H1 (cell line): ENCODE results near the gene CEBPG. TPM values are rescaled to one million over a fixed set of nuclear protein-coding genes. Genes with fewer than 3 reads are reported as not detected.

ENCODE experiments used
- CTCF ChIA-PET: fragments of 300-600 bp; sonication (Branson Sonifier 250); formaldehyde crosslinking; loops from one replicate; lab custom pipeline; 2021; ENCODE audit not compliant: partially characterized antibody; lab: Charles Lee
- POLR2A ChIA-PET: fragments of 300-600 bp; sonication (Branson Sonifier 250); formaldehyde crosslinking; loops from one replicate; lab custom pipeline; 2021; ENCODE audit warnings: inconsistent platforms; ENCODE audit not compliant: partially characterized antibody; lab: Charles Lee
- DNase-seq, 2 experiments: peaks; one replicate each; pipeline versions ENCODE4 v3.0.0 to v3.0.0-alpha.2; 2010 to 2022; ENCODE audit warnings: low spot score in 2 of 2, low read depth in 1 of 2, mixed read lengths in 1 of 2
- FAIRE-seq: peaks from 2 replicates; lab custom pipeline; 2011; peaks lifted over from hg19 to GRCh38; lab: Jason Lieb, UNC
- H2AFZ ChIP-seq: 2 replicates; pipeline ENCODE4 v1.8.1; 2012; ENCODE audit warnings: low read length, inconsistent platforms
- H2AK5ac ChIP-seq: 2 replicates; pipeline ENCODE4 v1.6.1; 2013; ENCODE audit warnings: low read depth, low read length
- H2BK120ac ChIP-seq: replicated peaks from 2 replicates; pipeline ENCODE3; 2013; ENCODE audit warnings: low read depth, low read length, inconsistent platforms
- H2BK12ac ChIP-seq: 2 replicates; pipeline ENCODE4 v1.6.1; 2013; ENCODE audit warnings: low read depth, low read length
- H2BK15ac ChIP-seq: 2 replicates; pipeline ENCODE4 v1.6.1; 2013; ENCODE audit warnings: low read length
- H2BK20ac ChIP-seq: 2 replicates; pipeline ENCODE4 v1.6.1; 2013; ENCODE audit warnings: low read length
- H2BK5ac ChIP-seq: 2 replicates; pipeline ENCODE4 v1.6.1; 2013; ENCODE audit warnings: low read depth, low read length
- H3K14ac ChIP-seq: 2 replicates; pipeline ENCODE4 v1.6.1; 2013; ENCODE audit warnings: inconsistent platforms; ENCODE audit not compliant: insufficient read length
- H3K18ac ChIP-seq: 2 replicates; pipeline ENCODE4 v1.6.1; 2013; ENCODE audit warnings: low read length; ENCODE audit errors: extremely low read depth
- H3K23ac ChIP-seq: 2 replicates; pipeline ENCODE4 v1.6.1; 2013; ENCODE audit warnings: inconsistent platforms; ENCODE audit not compliant: insufficient read length
- H3K23me2 ChIP-seq: 2 replicates; pipeline ENCODE4 v1.6.1; 2013; ENCODE audit warnings: low read depth, low read length
- H3K27ac ChIP-seq: 2 replicates; pipeline ENCODE4 v1.6.1; 2011; ENCODE audit warnings: low read depth, low read length, inconsistent platforms
- H3K27me3 ChIP-seq, 4 experiments: replicated peaks in 1 of 4; 1 replicate in 1 of 4; 2 replicates in 3 of 4; pipeline versions ENCODE4 v1.6.1 to v1.8.1; 2011 to 2013; ENCODE audit warnings: low read length in 3 of 4, mild to moderate bottlenecking in 3 of 4, inconsistent platforms in 2 of 4, mixed read lengths in 2 of 4, moderate library complexity in 1 of 4; ENCODE audit not compliant: control insufficient read depth in 3 of 4, insufficient read depth in 3 of 4; ENCODE audit errors: extremely low read depth in 1 of 4
- H3K36me3 ChIP-seq, 4 experiments: 2 replicates each; pipeline versions ENCODE4 v1.6.1 to v1.8.1; 2011 to 2013; ENCODE audit warnings: mild to moderate bottlenecking in 4 of 4, low read length in 3 of 4, moderate library complexity in 2 of 4, control low read depth in 1 of 4, inconsistent platforms in 1 of 4; ENCODE audit not compliant: insufficient read depth in 4 of 4, control insufficient read depth in 2 of 4
- H3K4ac ChIP-seq: replicated peaks from 2 replicates; pipeline ENCODE3; 2013; ENCODE audit warnings: low read length, low read depth, mixed read lengths, inconsistent platforms; ENCODE audit not compliant: insufficient read length
- H3K4me1 ChIP-seq, 4 experiments: replicated peaks in 1 of 4; 1 replicate in 1 of 4; 2 replicates in 3 of 4; pipeline versions ENCODE4 v1.6.1 to v1.8.1; 2011 to 2013; ENCODE audit warnings: low read length in 3 of 4, inconsistent platforms in 2 of 4, mixed read lengths in 1 of 4; ENCODE audit not compliant: insufficient read depth in 4 of 4, control insufficient read depth in 3 of 4
- H3K4me2 ChIP-seq, 2 experiments: 2 replicates each; pipeline versions ENCODE4 v1.6.1 to v1.8.1; 2011 to 2013; ENCODE audit warnings: low read depth in 2 of 2, low read length in 2 of 2, control low read depth in 1 of 2, inconsistent platforms in 1 of 2, mild to moderate bottlenecking in 1 of 2; ENCODE audit not compliant: insufficient read depth in 1 of 2
- H3K4me3 ChIP-seq, 4 experiments: fragments of 200-600, 300-600 bp in 1 of 4; sonication (generic), shearing (Covaris generic), sonication (Bioruptor Twin) in 1 of 4; 2 replicates each; pipeline versions ENCODE4 v1.5.1 to v1.8.1; 2011 to 2016; ENCODE audit warnings: low read length in 4 of 4, low read depth in 3 of 4, control low read depth in 2 of 4, inconsistent platforms in 2 of 4, mild to moderate bottlenecking in 2 of 4, mixed read lengths in 1 of 4, moderate library complexity in 1 of 4; ENCODE audit not compliant: insufficient read depth in 2 of 4; ENCODE audit errors: extremely low read depth in 1 of 4
- H3K56ac ChIP-seq: replicated peaks from 2 replicates; pipeline ENCODE3; 2013; ENCODE audit warnings: low read depth, mild to moderate bottlenecking, mixed read lengths, low read length, inconsistent platforms; ENCODE audit not compliant: insufficient read length
- H3K79me1 ChIP-seq: 2 replicates; pipeline ENCODE4 v1.6.1; 2013; ENCODE audit warnings: low read depth, low read length, control low read depth
- H3K79me2 ChIP-seq, 2 experiments: 2 replicates each; pipeline versions ENCODE4 v1.6.1 to v1.8.1; 2012 to 2013; ENCODE audit warnings: low read length in 2 of 2, mild to moderate bottlenecking in 2 of 2, inconsistent platforms in 1 of 2; ENCODE audit not compliant: insufficient read depth in 2 of 2, control insufficient read depth in 1 of 2
- H3K9ac ChIP-seq, 4 experiments: replicated peaks in 1 of 4; 1 replicate in 1 of 4; 2 replicates in 3 of 4; pipeline versions ENCODE4 v1.6.1 to v1.8.1; 2011 to 2013; ENCODE audit warnings: low read depth in 3 of 4, low read length in 3 of 4, control low read depth in 2 of 4, mild to moderate bottlenecking in 2 of 4, moderate library complexity in 2 of 4, inconsistent platforms in 1 of 4; ENCODE audit errors: extremely low read depth in 1 of 4
- H3K9me3 ChIP-seq, 2 experiments: 2 replicates each; pipeline versions ENCODE4 v1.6.1 to v1.8.1; 2012 to 2013; ENCODE audit warnings: mild to moderate bottlenecking in 2 of 2, moderate library complexity in 2 of 2, control low read depth in 1 of 2, inconsistent platforms in 1 of 2, low read depth in 1 of 2, low read length in 1 of 2, mixed read lengths in 1 of 2; ENCODE audit not compliant: insufficient read depth in 2 of 2
- H4K20me1 ChIP-seq, 2 experiments: replicated peaks in 1 of 2; 2 replicates each; pipeline versions ENCODE3 to v1.8.1; 2011 to 2013; ENCODE audit warnings: inconsistent platforms in 2 of 2, low read length in 2 of 2, mild to moderate bottlenecking in 1 of 2; ENCODE audit not compliant: insufficient read depth in 2 of 2, control insufficient read depth in 1 of 2
- H4K5ac ChIP-seq: 2 replicates; pipeline ENCODE4 v1.6.1; 2013; ENCODE audit warnings: low read length, low read depth, mixed read lengths, inconsistent platforms; ENCODE audit not compliant: insufficient read length
- H4K8ac ChIP-seq: 2 replicates; pipeline ENCODE4 v1.8.0; 2013; ENCODE audit warnings: mild to moderate bottlenecking, moderate library complexity, low read length, inconsistent platforms; ENCODE audit not compliant: insufficient read depth; ENCODE audit errors: extremely low read depth
- H4K91ac ChIP-seq: replicated peaks from 2 replicates; pipeline ENCODE3; 2013; ENCODE audit warnings: low read length, mixed read lengths, inconsistent platforms; ENCODE audit not compliant: insufficient read length
- CEBPB ChIP-seq: IDR thresholded peaks from 2 replicates; pipeline ENCODE4 v1.6.1; 2012; ENCODE audit warnings: low read depth, low read length
- HDAC6 ChIP-seq: IDR thresholded peaks from one replicate; pipeline ENCODE4 v1.7.1; 2012; ENCODE audit warnings: low read depth, mild to moderate bottlenecking, inconsistent platforms, low read length, moderate library complexity
- JUN ChIP-seq: IDR thresholded peaks from 2 replicates; pipeline ENCODE4 v1.6.1; 2011; ENCODE audit warnings: low read depth, mild to moderate bottlenecking, improper control_type of control experiment, low read length
- POLR2AphosphoS5 ChIP-seq: IDR thresholded peaks from 2 replicates; pipeline ENCODE4 v1.6.1; 2011; ENCODE audit warnings: low read depth, low read length
- SP1 ChIP-seq: IDR thresholded peaks from 2 replicates; pipeline ENCODE4 v1.6.1; 2011; ENCODE audit warnings: low read depth, low read length
- TEAD4 ChIP-seq: IDR thresholded peaks from 2 replicates; pipeline ENCODE4 v1.6.1; 2012; ENCODE audit warnings: low read depth, low read length, inconsistent platforms, mixed read lengths
- WGBS, 2 experiments: shearing (Covaris generic) in 1 of 2; methylation state at CpG; one replicate each; pipeline versions ENCODE4 v1.1.6 to v1.1.7; 2013 to 2015; ENCODE audit warnings: low lambda C conversion rate in 2 of 2, mixed read lengths in 2 of 2, inconsistent platforms in 1 of 2, low coverage in 1 of 2, missing lambda C conversion rate in 1 of 2; ENCODE audit not compliant: insufficient replicate concordance in 2 of 2, insufficient coverage in 1 of 2, insufficient read length in 1 of 2; ENCODE audit errors: extremely low coverage in 1 of 2, missing lambda C conversion rate in 1 of 2; 5-methylcytosine and 5-hydroxymethylcytosine counted together
- polyA plus RNA-seq, 7 experiments: library from polyadenylated mRNA; depleted of rRNA in 3 of 7; stranded (reverse) in 5 of 7; unstranded in 2 of 7; fragments of >200 nt in 5 of 7; fragments of 200-250 nt in 2 of 7; gene quantifications; 1 replicate in 5 of 7; 2 replicates in 1 of 7; 4 replicates in 1 of 7; pipeline versions ENCODE4 v1.2.1 to v1.2.3, GENCODE V29; 2011 to 2013; ENCODE audit warnings: missing spikeins in 2 of 7, mixed read lengths in 2 of 7
- total RNA-seq: library from RNA; stranded (reverse); fragmentation: NEBNext Ultra II Directional; extraction: Animal tissue kit (Norgen Biotek cat#: 25700); gene quantifications from 2 replicates; pipeline ENCODE4 v1.2.1, GENCODE V29; 2021
- TF ChIP-seq, protein P1 (sequence below): IDR thresholded peaks from 2 replicates; pipeline ENCODE4 v1.6.1; 2012; ENCODE audit warnings: inconsistent platforms

Gene CEBPG
- total and polyA plus RNA-seq, 2 of the 8 experiments (the other 6 are each of a cell fraction or from before 2014, with no cell fraction given) = 12.3 to 35.4 TPM

DNA sequence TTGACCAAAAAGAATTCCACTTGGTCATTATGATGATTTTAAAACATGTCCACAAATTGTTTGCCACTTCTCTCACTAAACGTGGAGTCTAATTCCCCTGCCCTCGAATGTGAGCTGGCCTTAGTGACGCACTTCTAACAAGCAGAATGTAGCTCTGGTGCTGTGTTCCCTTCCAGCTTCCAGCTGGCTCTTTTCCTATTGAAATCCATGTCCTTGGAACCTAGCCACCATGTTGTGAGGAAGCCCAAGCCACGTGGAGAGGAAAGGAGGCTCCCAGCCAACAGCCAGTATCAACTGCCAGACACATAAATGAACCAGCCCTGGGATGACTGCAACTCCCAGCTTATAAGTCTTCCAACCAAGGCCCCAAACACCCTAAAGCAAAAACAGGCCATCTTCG lies 47.6 kb upstream of the CEBPG start:
- TF ChIP-seq TEAD4 (no peak), CEBPB (no peak), JUN (no peak), HDAC6 (no peak), POLR2AphosphoS5 (no peak), SP1 (no peak)
- TF ChIP-seq, protein P1, sequence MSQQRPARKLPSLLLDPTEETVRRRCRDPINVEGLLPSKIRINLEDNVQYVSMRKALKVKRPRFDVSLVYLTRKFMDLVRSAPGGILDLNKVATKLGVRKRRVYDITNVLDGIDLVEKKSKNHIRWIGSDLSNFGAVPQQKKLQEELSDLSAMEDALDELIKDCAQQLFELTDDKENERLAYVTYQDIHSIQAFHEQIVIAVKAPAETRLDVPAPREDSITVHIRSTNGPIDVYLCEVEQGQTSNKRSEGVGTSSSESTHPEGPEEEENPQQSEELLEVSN = no peak
- Histone ChIP-seq H3K14ac (no peak overlapping the region), H3K9me3 (0 out of 4 replicates have a peak, but pooled peaks cover 3 to 4% of the 10 kb centered on the region in 2 experiments), H3K36me3 (no peaks in the 10 kb centered on the region), H3K56ac (no peak overlapping the region), H3K18ac (no peak overlapping the region), H3K79me2 (no peaks in the 10 kb centered on the region), H2BK20ac (no peak overlapping the region), H3K23ac (no peak overlapping the region), H2BK5ac (no peak overlapping the region), H2AFZ (no peak overlapping the region), H3K4ac (no peak overlapping the region), H3K27me3 (no peaks in the 10 kb centered on the region), H2BK15ac (no peak overlapping the region), H2AK5ac (no peak overlapping the region), H3K4me2 (no peak overlapping the region), H3K4me3 (no peak overlapping the region), H4K5ac (no peak overlapping the region), H3K79me1 (no peaks in the 10 kb centered on the region), H3K9ac (no peak overlapping the region), H3K27ac (no peak overlapping the region), H2BK12ac (no peak overlapping the region), H4K91ac (no peak overlapping the region), H4K8ac (no peak overlapping the region), H3K23me2 (no peaks in the 10 kb centered on the region), H2BK120ac (no peak overlapping the region), H3K4me1 (no peaks in the 10 kb centered on the region), H4K20me1 (no peaks in the 10 kb centered on the region)
- WGBS, 2 experiments = 85% methylated on average over 5 of the region's 5 CpGs; no CpG with 5 or more reads in 1 of the 2 experiments
- ChIA-PET POLR2A (no interaction called here), CTCF (interaction anchor here (1.0 kb wide), 1 partner anchor 83 kb away, joined by 3 read pairs; no protein-coding TSS in a partner anchor)
- FAIRE-seq (no peak), DNase-seq (no peak)
